HG02981 (cell line): ENCODE measurements around the gene PILRB.
"Not testable (repeated sequence)": the region's sequence is repeated elsewhere in the genome, so short reads cannot be mapped to it uniquely, and the experiment has no call there.

Experiments
- ATAC-seq: cut with Tn5 transposase; IDR thresholded peaks from one replicate; pipeline ENCODE4 v1.9.1; 2021; ENCODE audit warnings: mild to moderate bottlenecking, moderate library complexity; ENCODE audit not compliant: unreplicated experiment

The PILRB gene

DNA sequence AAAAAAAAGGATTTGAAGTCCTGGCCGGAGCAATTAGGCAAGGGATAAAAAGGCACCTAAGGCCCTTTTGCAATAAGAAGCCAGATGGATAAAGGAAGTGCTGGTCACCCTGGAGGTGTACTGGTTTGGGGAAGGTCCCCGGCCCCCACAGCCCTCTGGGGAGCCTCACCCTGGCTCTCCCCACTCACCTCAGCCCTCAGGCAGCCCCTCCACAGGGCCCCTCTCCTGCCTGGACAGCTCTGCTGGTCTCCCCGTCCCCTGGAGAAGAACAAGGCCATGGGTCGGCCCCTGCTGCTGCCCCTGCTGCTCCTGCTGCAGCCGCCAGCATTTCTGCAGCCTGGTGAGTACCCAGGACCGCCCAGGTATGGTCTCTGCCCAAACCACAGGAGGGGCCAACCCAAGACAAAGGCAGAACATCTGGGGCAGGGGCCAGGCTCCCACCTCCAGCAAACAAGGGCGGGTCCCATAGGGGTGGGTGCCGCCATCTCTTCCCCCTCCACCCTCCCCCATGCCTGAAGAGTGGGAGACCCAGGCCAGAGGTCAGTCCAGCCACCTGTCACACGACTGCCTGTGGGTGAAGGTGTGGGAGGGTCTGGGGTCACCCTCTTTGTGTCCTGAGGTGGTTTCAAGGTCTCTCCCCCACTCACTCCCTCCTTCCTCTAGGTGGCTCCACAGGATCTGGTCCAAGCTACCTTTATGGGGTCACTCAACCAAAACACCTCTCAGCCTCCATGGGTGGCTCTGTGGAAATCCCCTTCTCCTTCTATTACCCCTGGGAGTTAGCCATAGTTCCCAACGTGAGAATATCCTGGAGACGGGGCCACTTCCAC lies at the start of gene PILRB:
PILRB (plus strand) TSS at position 91 of the 830 bp plus-strand sequence; CDS start at position 277, 186 bp downstream.
- no peak for ATAC-seq

DNA sequence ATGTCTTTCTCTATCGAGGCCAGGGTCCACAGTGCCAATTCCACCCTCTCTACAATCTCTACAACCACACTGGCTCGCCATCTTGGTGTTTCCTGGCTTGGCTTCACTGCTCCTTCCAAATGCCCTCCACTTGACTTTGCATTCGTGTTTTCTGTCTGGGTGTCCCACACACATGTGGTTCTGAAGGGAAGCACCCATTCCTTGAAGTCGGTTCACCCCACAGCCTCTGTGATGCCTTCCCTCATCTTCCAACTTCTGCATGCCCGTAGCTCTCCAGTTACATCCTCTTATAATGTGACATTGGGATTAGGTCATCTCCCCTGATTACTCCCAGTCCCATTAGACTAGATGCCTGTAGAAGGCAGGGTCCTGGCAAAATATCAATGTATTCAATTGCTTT lies 39.6 kb upstream of the PILRB start:
- not testable (repeated sequence) for ATAC-seq

DNA sequence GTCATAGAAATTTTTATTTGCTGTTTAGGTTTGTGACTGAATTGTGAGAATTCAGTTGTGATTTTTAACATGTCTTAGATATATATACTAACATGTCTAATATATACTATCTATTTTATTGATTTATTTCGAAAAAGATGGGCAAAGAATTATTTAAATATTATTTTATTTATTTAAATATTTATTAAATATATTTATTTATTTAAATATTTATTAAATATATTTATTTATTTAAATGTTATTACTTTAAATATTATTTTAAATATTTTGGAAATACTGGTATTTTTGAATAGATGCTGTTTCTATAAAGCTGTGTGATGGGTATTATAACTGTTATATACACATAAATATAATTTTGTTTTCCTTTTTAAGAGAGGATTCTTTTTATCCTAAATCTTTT lies 36.3 kb upstream of the PILRB start:
- ATAC-seq = not testable (repeated sequence)

DNA sequence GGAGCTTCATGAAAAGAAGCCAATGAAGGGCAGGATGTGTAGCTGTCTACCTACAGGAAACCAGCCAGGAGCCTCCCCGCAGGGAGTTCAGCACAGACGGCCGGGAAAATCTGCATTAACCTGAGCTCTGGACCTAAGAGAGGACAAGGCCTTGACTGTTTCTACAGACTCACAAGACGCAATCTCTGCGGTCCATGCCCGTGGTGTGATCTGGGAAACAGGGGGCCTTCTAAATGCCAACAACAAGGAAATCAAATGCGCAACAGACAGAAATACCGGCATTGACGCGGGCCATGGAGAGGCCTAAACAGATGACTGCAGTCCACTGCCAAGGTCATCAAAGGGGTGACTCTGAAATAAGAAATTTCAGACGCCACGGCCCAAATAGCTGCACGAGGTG lies 33.7 kb upstream of the PILRB start:
- ATAC-seq = not testable (repeated sequence)

DNA sequence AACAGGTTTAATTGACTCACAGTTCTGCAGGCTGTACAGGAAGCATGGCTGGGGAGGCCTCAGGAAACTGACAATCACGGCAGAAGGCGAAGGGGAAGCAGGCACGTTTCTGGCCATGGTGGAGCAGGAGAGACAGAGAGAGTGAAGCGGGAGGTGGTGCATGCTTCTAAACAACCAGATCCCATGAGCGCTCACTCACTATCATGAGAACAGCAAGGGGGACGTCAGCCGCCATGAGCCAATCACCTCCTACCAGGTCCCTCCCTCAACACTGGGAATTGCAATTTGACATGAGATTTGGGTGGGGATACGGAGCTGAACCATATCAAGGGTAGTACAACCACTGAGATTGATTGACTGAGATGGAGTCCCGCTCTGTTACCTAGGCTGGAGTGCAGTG lies 32.2 kb upstream of the PILRB start:
- not testable (repeated sequence) for ATAC-seq

DNA sequence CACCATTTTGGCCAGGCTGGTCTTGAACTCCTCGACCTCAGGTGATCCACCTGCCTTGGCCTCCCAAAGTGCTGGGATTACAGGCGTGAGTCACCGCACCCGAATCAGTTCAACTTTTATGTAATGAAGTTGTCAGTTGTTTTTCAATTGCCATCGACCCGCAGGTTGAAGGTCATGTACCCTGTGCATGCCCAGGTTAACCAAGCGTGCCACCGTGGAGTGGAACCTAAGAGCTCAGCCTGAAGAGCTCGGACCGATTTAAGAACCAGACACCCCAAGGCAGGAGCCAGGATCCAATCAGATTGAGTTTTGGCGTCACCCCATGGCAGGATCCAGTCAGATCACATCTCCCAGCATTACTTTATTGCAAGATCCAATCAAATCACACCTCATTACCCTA lies 31.0 kb upstream of the PILRB start:
- not testable (repeated sequence) for ATAC-seq

DNA sequence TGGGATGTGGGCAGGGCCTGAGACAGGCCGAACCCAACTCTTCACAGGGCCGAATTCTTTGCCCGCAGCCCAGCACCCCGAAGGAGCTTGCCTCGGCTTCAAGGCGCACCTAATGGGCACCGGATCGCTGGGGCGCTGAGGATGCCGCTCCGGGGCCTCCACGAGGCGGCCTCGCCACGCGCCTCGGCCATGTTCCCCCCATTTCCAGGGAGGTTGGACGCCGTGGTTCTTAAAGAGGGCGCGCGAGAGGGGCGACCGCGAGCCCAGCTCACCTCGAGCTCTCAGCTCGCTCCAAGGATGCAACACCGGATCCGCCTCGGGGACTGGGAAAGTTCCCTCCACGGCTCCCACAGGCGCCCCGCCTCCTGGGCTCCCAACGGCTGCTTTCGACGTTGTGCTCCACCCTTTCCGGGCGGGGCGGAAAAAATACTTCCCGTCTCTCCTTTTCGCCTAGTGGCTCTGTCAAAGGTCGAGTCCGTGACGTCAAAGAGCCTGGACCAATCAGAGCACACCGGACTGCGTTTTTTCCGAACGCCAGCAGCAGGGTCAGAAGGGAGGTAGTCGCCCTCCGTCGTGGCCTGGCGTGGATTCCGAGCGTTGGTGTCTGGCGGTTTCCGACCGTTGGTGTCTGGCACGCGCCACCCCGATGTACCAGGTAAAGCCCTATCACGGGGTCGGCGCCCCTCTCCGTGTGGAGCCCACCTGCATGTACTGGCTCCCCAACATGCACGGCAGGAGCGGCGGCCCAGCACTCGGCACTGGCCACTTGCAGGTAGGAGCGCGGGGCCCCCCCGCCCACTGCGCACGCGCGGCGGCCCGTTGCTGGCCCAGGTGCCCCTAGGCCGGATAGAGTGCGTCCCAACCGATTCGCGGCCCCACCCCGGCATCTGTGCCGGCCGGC lies 22.1 kb upstream of the PILRB start:
- peak; percentile 94 for ATAC-seq

DNA sequence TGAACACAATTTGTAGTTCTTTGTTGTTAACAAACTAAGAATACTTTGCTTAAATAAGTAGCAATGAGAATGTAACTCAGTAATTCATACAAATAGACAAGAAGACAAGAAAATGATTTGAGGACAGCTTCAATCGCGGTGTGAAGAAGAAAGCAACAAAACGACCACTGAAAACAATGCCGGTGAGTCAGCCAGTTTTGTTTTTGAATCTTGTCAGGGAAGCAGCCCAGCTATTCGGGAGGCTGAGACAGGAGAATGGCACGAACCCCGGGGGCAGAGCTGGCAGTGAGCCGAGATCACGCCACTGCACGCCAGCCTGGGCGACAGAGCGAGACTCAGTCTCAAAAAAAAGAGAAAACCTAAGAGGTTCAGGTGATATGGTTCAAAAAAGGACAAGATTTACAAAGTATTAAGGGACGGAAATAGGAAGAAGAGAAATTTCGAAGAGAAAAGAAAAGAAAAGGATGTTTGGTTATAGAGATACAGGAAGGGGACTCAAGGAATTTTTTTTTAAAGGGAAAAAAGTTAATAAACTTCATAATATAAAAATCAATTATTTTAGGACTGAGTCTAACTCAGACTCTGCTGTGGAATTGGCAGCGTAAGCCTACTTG lies 19.7 kb upstream of the PILRB start:
- ATAC-seq = not testable (repeated sequence)

DNA sequence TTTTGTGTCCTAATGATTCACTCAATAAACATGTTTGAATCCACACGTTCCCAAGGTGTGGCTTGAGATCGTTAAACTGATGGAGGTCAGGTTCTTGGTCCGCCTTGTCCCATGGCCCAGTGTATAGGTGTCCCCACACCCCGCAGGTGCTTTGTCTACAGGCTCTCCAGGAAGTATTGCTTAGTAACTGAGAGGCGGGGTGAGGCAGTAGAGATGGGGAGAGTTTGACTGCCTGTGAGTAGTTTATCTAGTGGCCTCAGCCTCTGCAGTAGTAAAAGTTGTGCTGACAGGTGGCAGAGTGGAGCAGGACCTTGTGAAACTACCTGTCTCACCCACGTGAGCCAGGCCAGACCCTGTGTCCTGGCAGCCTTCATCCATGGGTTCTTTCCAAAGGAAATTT lies 16.6 kb upstream of the PILRB start:
- not testable (repeated sequence) for ATAC-seq

DNA sequence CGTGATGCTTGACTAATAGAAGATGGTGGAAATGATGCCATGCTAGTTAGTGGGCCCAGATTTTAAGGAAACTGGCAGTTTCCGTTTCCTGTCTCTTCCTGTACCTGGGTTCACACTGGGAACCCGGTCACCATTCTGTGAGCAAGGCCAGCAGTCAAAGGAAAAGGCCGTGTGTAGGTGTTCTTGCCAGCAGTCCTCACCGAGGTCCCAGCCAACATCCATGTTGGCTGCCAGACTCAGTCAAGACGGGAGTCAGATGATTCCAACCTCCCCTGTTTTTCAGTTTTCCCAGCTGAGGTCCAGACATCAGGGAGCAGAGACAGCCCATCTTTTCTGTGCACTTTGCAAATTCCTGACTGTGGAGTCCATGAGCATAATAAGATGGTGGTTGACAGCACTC lies 15.2 kb upstream of the PILRB start:
- no peak for ATAC-seq

DNA sequence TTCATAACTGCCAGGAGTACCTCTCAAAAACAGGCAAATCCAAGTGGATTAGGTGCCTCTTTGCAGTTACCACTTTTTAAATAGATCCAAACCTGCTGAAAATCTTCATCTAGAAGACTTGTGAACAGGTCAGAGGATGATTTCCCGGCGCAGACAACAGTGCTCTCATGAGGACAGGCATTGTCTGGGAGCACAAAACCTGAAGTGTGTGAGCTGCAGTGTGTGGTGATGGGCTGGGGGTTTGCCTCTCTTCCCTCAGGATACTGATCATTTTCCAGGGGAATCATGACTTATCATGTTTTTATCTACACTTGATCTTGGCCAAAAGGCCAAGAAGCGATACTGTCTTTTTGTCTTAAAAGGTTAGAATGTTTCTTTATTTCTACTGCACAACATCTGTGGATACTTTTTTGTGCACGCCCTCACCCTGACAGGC lies 13.8 kb upstream of the PILRB start:
- not testable (repeated sequence) for ATAC-seq

DNA sequence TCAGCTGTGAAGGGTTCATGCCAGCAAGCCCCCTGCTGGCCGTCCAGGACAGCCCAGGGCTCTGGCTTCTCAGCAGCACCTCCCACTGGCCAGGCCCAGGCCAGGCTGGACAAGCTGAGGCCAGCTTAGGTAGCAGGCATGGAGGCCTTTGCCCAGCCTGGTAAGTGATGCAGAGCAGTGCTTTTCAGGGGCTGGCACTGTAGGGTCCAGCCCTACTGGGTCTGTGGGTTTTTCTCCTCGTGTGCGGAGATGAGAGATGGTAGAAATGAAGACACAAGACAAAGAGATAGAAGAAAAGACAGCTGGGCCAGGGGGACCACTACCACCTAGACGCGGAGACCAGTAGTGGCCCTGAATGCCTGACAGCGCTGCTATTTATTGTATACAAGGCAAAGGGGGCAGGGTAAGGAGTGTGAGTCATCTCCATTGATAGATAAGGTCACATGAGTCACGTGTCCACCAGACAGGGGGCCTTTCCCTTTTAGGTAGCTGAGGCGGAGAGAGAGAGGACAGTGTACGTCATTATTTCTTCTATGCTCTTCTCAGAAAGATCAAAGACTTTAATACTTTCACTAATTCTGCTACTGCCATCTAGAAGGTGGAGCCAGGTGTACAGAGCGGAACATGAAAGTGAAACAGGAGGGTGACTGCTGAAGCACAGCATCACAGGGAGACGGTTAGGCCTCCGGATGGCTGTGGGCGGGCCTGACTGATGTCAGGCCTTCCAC lies 13.2 kb upstream of the PILRB start:
- ATAC-seq = peak; percentile 78

DNA sequence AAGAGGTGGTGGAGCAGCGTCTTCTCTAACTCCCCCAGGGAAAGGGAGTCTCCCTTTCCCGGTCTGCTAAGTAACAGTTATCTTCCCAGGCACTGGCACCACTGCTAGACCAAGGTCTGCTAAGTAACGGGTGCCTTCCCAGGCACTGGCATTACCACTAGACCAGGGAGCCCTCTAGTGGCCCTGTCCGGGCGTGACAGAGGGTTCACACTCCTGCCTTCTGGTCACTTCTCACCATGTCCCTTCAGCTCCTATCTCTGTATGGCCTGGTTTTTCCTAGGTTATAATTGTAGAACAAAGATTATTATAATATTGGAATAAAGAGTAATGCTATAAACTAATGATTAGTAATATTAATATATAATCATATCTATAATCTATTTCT lies 12.6 kb upstream of the PILRB start:
- peak; percentile 19 for ATAC-seq

DNA sequence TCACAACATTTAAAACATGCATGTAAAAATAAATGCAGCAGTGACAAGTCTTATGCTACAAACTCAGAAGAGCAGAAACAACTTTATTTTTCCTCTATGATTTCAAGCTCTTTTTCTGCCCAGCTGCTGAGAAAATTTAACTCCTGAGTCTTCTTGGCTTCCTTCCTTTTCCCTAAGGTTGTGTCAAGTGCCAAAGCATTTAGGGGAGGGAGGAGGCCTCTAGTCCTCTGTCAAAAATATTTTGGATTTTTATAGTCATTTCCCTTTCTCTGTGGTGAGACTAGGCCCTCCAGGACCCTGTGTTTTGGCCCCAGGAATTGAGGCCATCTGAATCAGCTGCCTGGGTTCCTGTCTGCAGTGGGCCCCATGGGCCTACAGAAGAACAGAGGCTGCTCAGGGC lies 11.0 kb upstream of the PILRB start:
- ATAC-seq = no peak

DNA sequence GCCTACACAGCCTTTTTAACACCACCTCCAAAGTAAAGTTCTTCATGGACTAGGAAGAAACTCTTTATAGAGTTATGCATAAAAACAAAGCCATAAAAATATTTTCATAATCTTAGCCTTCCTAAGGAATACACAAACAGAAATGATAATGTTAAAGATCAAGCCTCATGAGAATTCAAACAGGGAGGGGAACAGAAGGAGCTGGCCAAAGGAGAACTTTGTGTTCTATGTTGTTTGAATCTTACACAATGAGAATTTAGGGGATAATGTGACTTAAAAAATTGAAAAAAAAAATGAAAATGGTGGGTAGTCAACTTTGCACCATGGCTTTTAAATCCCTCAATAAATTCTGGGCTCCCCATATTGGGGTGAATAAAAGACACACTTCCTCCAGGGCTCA lies 9.1 kb upstream of the PILRB start:
- ATAC-seq = no peak

DNA sequence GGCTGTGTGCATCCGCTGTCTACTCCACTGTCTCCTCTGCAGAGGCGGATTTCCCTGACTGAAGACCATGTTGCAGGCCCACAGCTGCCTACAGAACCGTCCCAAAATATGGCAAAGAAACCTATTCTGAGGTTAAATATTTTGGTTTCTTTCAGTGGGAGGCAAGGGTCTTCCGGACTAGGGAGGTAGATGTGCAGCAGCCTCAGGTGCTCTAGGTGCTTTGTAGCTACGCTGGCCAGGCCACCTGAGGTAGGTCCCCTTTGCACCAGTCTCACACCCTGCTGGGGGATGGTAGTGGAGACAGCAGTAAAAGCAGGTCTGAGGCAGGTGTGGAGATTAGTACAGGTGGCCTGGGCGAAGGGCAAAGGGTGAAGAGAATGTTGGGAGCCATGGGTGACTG lies 8.2 kb upstream of the PILRB start:
- ATAC-seq = no peak

DNA sequence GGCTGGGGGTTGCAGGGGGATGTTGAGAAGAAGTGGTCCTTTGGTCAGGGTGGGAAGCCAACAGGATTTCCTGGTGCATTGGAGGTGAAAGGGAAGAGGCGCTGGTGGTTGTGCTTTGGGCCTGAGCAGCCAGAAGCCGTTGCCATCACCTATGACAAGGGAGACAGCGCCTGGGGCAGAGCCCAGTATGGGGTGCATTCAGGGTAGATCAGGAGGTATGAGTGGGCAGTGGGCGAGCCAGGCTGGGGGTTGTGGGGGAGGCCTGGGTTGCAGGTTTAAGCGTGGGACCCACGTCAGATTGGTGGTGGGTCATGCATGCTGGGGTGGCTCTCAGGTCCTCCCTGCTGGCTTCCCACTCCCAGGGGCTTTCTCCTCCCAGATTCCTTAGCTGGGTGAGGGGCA lies 6.3 kb upstream of the PILRB start:
- ATAC-seq = no peak

DNA sequence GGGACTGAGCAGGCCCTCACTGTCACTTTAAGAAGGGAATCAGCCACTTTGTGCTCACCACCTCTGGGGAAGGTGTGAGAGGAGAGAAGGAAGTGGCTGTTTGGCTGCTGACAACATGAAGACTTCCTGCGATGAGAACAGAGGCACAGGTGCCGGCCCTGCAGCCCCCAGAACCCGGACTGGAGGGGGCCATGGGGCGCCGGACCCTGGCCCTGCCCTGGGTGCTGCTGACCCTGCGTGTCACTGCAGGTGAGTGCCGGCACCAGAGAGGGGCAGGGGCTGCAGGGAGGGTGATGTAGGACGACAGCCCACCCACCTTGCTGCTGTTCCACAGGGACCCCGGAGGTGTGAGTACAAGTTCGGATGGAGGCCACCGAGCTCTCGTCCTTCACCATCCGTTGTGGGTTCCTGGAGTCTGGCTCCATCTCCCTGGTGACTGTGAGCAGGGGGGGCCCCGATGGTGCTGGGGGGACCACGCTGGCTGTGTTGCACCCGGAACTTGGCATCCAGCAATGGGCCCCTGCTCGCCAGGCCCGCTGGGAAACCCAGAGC lies 5.6 kb upstream of the PILRB start:
- ATAC-seq = not testable (repeated sequence)

DNA sequence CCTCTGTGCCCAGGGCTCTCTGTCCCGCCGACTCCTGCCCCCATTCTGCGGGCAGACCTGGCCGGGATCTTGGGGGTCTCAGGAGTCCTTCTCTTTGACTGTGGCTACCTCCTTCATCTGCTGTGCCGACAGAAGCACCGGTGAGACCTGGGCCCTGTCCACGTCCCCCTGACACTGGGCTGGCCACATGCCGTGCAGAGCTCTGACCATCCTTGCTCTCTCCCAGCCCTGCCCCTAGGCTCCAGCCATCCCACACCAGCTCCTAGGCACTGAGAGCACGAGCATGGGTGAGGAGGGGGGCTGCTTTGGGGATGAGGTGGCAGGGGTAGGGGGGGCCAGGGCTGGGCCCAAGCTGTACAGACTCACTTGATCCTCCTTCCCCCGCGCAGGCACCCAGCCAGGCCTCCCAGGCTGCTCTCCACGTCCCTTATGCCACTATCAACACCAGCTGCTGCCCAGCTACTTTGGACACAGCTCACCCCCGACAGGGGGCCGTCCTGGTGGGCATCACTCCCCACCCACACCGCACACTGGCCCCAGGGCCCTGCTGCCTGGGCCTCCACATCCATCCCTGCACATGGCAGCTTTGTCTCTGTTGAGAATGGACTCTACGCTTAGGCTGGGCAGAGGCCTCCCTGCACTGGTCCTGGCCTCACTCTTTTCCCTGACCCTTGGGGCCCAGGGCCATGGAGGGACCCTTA lies 4.8 kb upstream of the PILRB start:
- no peak for ATAC-seq
